Measurements from ENCODE around the gene PITPNC1.

Gene PITPNC1

GRCh38 chr17:67666028-67666427 is 288.9 kb downstream of the PITPNC1 start:
- Histone ChIP-seq H2AFZ (ENCODE audit: low read depth) (no peak overlapping the region), H3K4me3 (IDR thresholded peaks at IDR 0.05; ENCODE audit: insufficient read depth, low read depth, low read length) (no peak overlapping the region), H3K9ac (no peak overlapping the region), H3K4me2 (no peak overlapping the region), H3K27me3 (ENCODE audit: insufficient read depth, low read depth) (no peaks in the 10 kb centered on the region), H3K79me2 (ENCODE audit: insufficient read depth, low read depth) (no peaks in the 10 kb centered on the region), H3K4me1 (ENCODE audit: low read depth, poor library complexity, severe bottlenecking) (peaks cover 10% of the 10 kb centered on the region), H3K36me3 (ENCODE audit: insufficient read depth) (no peaks in the 10 kb centered on the region), H4K20me1 (ENCODE audit: insufficient read depth) (no peaks in the 10 kb centered on the region), H3K27ac (no peak overlapping the region)
- no peak for TF ChIP-seq CTCF (conservative IDR thresholded peaks at IDR 0.05; ENCODE audit: low read depth, low read length)

DNA sequence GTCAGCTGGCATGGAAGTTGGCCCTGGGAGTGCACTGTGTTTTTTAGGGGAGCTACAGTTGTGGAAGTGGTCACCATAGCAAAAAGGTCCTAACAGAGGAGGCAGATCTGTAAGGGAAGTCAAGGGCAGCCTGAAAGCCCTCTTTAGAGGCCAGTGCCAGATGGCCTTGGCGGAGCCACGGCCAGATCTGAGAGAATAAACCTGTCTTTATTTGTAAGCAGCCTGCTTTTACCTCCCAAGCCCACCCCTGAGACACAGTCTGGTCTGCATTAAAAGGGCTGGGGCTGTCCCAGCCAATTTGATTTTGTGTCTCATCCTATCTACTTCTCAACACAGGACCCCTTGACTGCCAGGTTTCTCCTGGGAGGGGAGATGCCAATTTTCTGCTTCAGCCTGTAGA is 289.6 kb downstream of the PITPNC1 start:
- no peak overlapping the region for H3K4me2 ChIP-seq
- no peak overlapping the region for H2AFZ ChIP-seq (ENCODE audit: low read depth)
- H3K27me3 ChIP-seq (ENCODE audit: insufficient read depth, low read depth): no peaks in the 10 kb centered on the region
- no peak for TF ChIP-seq CTCF (conservative IDR thresholded peaks at IDR 0.05; ENCODE audit: low read depth, low read length)
- H3K4me1 ChIP-seq (ENCODE audit: low read depth, poor library complexity, severe bottlenecking): peaks cover 16% of the 10 kb centered on the region
- no peaks in the 10 kb centered on the region for H4K20me1 ChIP-seq (ENCODE audit: insufficient read depth)
- H3K27ac ChIP-seq: no peak overlapping the region
- H3K9ac ChIP-seq: no peak overlapping the region
- no peaks in the 10 kb centered on the region for H3K79me2 ChIP-seq (ENCODE audit: insufficient read depth, low read depth)
- H3K4me3 ChIP-seq (IDR thresholded peaks at IDR 0.05; ENCODE audit: insufficient read depth, low read depth, low read length): no peak overlapping the region
- H3K36me3 ChIP-seq (ENCODE audit: insufficient read depth): no peaks in the 10 kb centered on the region

- Histone ChIP-seq H3K4me2 (no peak overlapping the region), H3K27ac (no peak overlapping the region)
These were observed 294.4 kb downstream of the PITPNC1 start for GRCh38 chr17:67671493-67671892.

DNA sequence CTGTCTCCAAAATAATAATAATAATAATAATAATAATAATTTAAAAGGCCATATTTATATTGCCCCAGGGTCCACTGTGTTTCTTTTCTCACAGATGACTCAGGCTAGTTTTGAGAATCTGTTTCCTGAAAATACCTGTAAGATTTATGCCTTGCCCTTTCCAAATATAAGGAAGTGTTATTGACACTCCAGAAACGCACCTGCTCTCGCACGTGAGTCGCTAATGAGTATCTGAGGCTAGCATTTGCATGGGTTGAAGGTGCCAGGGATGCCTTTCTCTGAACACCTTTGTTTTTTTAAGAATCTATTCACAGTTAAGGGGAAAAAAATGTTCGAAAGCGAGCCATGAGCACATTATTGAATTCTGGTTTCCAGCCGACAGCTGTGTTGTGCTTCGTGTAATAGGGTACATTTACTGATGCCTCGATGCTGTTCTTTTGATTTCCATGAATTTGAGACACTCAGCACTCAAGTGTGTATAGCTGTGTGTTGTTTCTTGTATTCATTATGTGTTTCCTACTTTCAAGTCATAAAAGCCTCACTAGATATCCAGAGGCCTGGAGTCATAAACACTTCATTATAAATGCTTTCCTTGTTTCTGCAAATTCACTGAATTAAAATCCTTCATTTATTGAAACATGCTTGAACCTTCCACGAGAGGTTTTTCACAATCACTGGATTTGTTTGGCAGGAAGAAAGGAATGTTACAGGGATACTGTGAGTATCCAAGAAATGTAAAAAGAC is 295.7 kb downstream of the PITPNC1 start:
- Histone ChIP-seq H3K27ac (no peak overlapping the region), H3K4me1 (ENCODE audit: low read depth, poor library complexity, severe bottlenecking) (peaks cover 49% of the 10 kb centered on the region), H4K20me1 (ENCODE audit: insufficient read depth) (no peaks in the 10 kb centered on the region), H3K4me2 (no peak overlapping the region), H3K27me3 (ENCODE audit: insufficient read depth, low read depth) (no peaks in the 10 kb centered on the region), H3K4me3 (IDR thresholded peaks at IDR 0.05; ENCODE audit: insufficient read depth, low read depth, low read length) (no peak overlapping the region), H3K9ac (no peak overlapping the region), H3K36me3 (ENCODE audit: insufficient read depth) (no peaks in the 10 kb centered on the region), H2AFZ (ENCODE audit: low read depth) (no peak overlapping the region), H3K79me2 (ENCODE audit: insufficient read depth, low read depth) (no peaks in the 10 kb centered on the region)
- no peak for TF ChIP-seq CTCF (conservative IDR thresholded peaks at IDR 0.05; ENCODE audit: low read depth, low read length)

More at GRCh38 chr17:67671493-67671892, 294.4 kb downstream of the PITPNC1 start:
- Histone ChIP-seq H3K4me1 (ENCODE audit: low read depth, poor library complexity, severe bottlenecking) (peaks cover 36% of the 10 kb centered on the region), H3K36me3 (ENCODE audit: insufficient read depth) (no peaks in the 10 kb centered on the region), H3K4me3 (IDR thresholded peaks at IDR 0.05; ENCODE audit: insufficient read depth, low read depth, low read length) (no peak overlapping the region), H3K9ac (no peak overlapping the region), H2AFZ (ENCODE audit: low read depth) (no peak overlapping the region), H4K20me1 (ENCODE audit: insufficient read depth) (no peaks in the 10 kb centered on the region), H3K27me3 (ENCODE audit: insufficient read depth, low read depth) (no peaks in the 10 kb centered on the region), H3K79me2 (ENCODE audit: insufficient read depth, low read depth) (no peaks in the 10 kb centered on the region)
- no peak for TF ChIP-seq CTCF (conservative IDR thresholded peaks at IDR 0.05; ENCODE audit: low read depth, low read length)
